A549 (cell line): Measurements from ENCODE around the gene ACOXL. TPM values are rescaled to one million over a fixed set of nuclear protein-coding genes. Genes with fewer than 3 reads are reported as not detected.

Experiments used
- ATAC-seq, 2 experiments: fragments of 200-7000 bp in 1 of 2; fragments of >200 bp in 1 of 2; cut with Nextera tagmentation in 1 of 2; cut with Tn5 transposase in 1 of 2; 3 replicates each; pipeline versions ENCODE4 v1.8.0 to v1.9.1; 2018 to 2020; ENCODE audit warnings: mild to moderate bottlenecking in 1 of 2, moderate library complexity in 1 of 2
- CTCF ChIA-PET: fragments of 300-600 bp; sonication (Branson Sonifier 250); formaldehyde crosslinking; extraction: SDS; loops from one replicate; lab custom pipeline; 2021; ENCODE audit warnings: antibody characterized with exemption, inconsistent platforms; lab: Yijun Ruan, JAX
- POLR2A ChIA-PET: fragments of 350-600 bp; formaldehyde crosslinking; extraction: SDS; loops from one replicate; lab custom pipeline; 2021; ENCODE audit warnings: antibody characterized with exemption, inconsistent platforms; lab: Yijun Ruan, JAX
- DNase-seq, 2 experiments: peaks; one replicate each; pipeline versions ENCODE4 v3.0.0 to v3.0.0-alpha.2; 2011 to 2016; ENCODE audit warnings: low read depth in 1 of 2, low spot score in 1 of 2
- FAIRE-seq: peaks from 2 replicates; lab custom pipeline; 2011; peaks lifted over from hg19 to GRCh38; lab: Jason Lieb, UNC
- H3K27ac ChIP-seq, 2 experiments: fragments of >200 bp; sonication (Bioruptor Twin); formaldehyde crosslinking; 3 replicates each; pipeline ENCODE4 v1.5.1; 2016 to 2017
- H3K4me1 ChIP-seq: fragments of >200 bp; sonication (Bioruptor Twin); formaldehyde crosslinking; 3 replicates; pipeline ENCODE4 v1.6.1; 2016
- H3K4me2 ChIP-seq: fragments of >200 bp; sonication (Bioruptor Twin); formaldehyde crosslinking; 3 replicates; pipeline ENCODE4 v1.6.1; 2016
- H3K4me3 ChIP-seq: fragments of >200 bp; sonication (Bioruptor Twin); formaldehyde crosslinking; 3 replicates; pipeline ENCODE4 v1.5.1; 2016
- H3K9me3 ChIP-seq: fragments of >200 bp; sonication (Bioruptor Twin); formaldehyde crosslinking; 3 replicates; pipeline ENCODE4 v1.6.1; 2016
- ATOH8 ChIP-seq: fragments of 250-450 bp; sonication (Bioruptor Pico); IDR thresholded peaks from 2 replicates; pipeline ENCODE4 v1.5.0; 2020; ENCODE audit warnings: low read depth, mild to moderate bottlenecking, moderate library complexity
- CBX2 ChIP-seq: fragments of 200-600 bp; sonication (generic); IDR thresholded peaks from 2 replicates; pipeline ENCODE4 v1.6.1; 2016; ENCODE audit warnings: low read depth, mild to moderate bottlenecking, borderline replicate concordance
- CTCF ChIP-seq: fragments of >200 bp; sonication (Bioruptor Twin); formaldehyde crosslinking; IDR thresholded peaks from 3 replicates; pipeline ENCODE4 v1.5.1; 2016
- ESRRA ChIP-seq: fragments of 150-350 bp; IDR thresholded peaks from 2 replicates; pipeline ENCODE4 v1.6.1; 2014; ENCODE audit warnings: mild to moderate bottlenecking, low read length, borderline replicate concordance
- FOSB ChIP-seq: fragments of 250-450 bp; sonication (Bioruptor Pico); IDR thresholded peaks from 2 replicates; pipeline ENCODE4 v1.5.0; 2020; ENCODE audit warnings: mild to moderate bottlenecking, moderate library complexity
- HOXB5 ChIP-seq: fragments of 250-450 bp; sonication (Bioruptor Pico); IDR thresholded peaks from 2 replicates; pipeline ENCODE4 v1.5.0; 2020; ENCODE audit warnings: mild to moderate bottlenecking, moderate library complexity
- JUN ChIP-seq, 2 experiments: fragments of >200 bp; sonication (Bioruptor Twin); formaldehyde crosslinking; IDR thresholded peaks; 2 replicates in 1 of 2; 3 replicates in 1 of 2; pipeline ENCODE4 v1.6.1; 2016 to 2017
- KDM1A ChIP-seq: fragments of 200-600 bp; sonication (generic); IDR thresholded peaks from 2 replicates; pipeline ENCODE4 v1.6.1; 2016; ENCODE audit warnings: low read depth, mild to moderate bottlenecking
- MYC ChIP-seq: IDR thresholded peaks from 2 replicates; pipeline ENCODE4 v1.6.1; 2012; ENCODE audit warnings: mild to moderate bottlenecking, inconsistent platforms, low read length, improper control_type of control experiment, borderline replicate concordance
- NR3C1 ChIP-seq: fragments of >200 bp; sonication (Bioruptor Twin); formaldehyde crosslinking; IDR thresholded peaks from 3 replicates; pipeline ENCODE4 v1.6.1; 2017
- PBX3 ChIP-seq: IDR thresholded peaks from 2 replicates; pipeline ENCODE4 v1.6.1; 2012
- RARB ChIP-seq: fragments of 250-450 bp; sonication (Bioruptor Pico); IDR thresholded peaks from 2 replicates; pipeline ENCODE4 v1.8.0; 2021; ENCODE audit warnings: mild to moderate bottlenecking, moderate library complexity
- RCOR1 ChIP-seq: fragments of 150-350 bp; IDR thresholded peaks from 2 replicates; pipeline ENCODE4 v1.6.1; 2014; ENCODE audit warnings: antibody characterized with exemption, low read length, low read depth
- REST ChIP-seq: fragments of 200-600 bp; sonication (generic); IDR thresholded peaks from 2 replicates; pipeline ENCODE4 v1.6.1; 2016; ENCODE audit warnings: antibody characterized with exemption, mild to moderate bottlenecking, moderate library complexity
- RNF2 ChIP-seq: fragments of 200-600 bp; sonication (generic); IDR thresholded peaks from 2 replicates; pipeline ENCODE4 v1.6.1; 2016; ENCODE audit warnings: low read depth, mild to moderate bottlenecking, antibody characterized with exemption, moderate library complexity, borderline replicate concordance
- ZNF302 ChIP-seq: fragments of 250-450 bp; sonication (Bioruptor Pico); IDR thresholded peaks from 2 replicates; pipeline ENCODE4 v1.9.0; 2021; ENCODE audit warnings: inconsistent platforms, mild to moderate bottlenecking, moderate library complexity
- WGBS: methylation state at CpG from one replicate; pipeline ENCODE4 v1.1.6; 2017; ENCODE audit errors: missing lambda C conversion rate; 5-methylcytosine and 5-hydroxymethylcytosine counted together
- polyA plus RNA-seq, 4 experiments: library from polyadenylated mRNA; depleted of rRNA in 3 of 4; stranded (reverse); fragments of >200 nt; fragmentation: RNase III in 1 of 4; extraction: RNeasy Plus Mini Kit Qiagen cat#74134 plus additional on column Dnase treatment in 1 of 4; gene quantifications; 2 replicates in 3 of 4; 3 replicates in 1 of 4; pipeline ENCODE4 v1.2.3, GENCODE V29; 2011 to 2017

Gene ACOXL
- polyA plus RNA-seq, 2 of the 4 experiments (the other 2 are of a cell fraction), result not detected

GRCh38 chr2:110903548-110903947 is 171.2 kb downstream of the ACOXL start (continued):
- TF ChIP-seq PBX3 (no peak), ATOH8 (no peak)
- TF ChIP-seq, all 56 proteins: peak for 0

- no peak for ATAC-seq
- ChIA-PET POLR2A (no interaction called here), CTCF (interaction anchor here (0.7 to 1.8 kb wide), 2 partner anchors 92 to 93 kb away, joined by 3 to 6 read pairs; no protein-coding TSS in a partner anchor)
- no peak for DNase-seq
- TF ChIP-seq RARB (CRISPR knock-in tag) (no peak), RCOR1 (no peak), JUN (IDR thresholded peaks at IDR 0.05) (no peak), KDM1A (no peak), CTCF (no peak), CBX2 (no peak), REST (no peak), ESRRA (no peak), RNF2 (no peak)
- Histone ChIP-seq H3K9me3 (no peaks in the 10 kb centered on the region), H3K4me1 (no peaks in the 10 kb centered on the region), H3K27ac (no peak overlapping the region), H3K4me2 (no peak overlapping the region), H3K4me3 (no peak overlapping the region)
- WGBS, result 43% methylated on average over 5 of the region's 5 CpGs
- FAIRE-seq, result no peak
These were observed 171.9 kb downstream of the ACOXL start for GRCh38 chr2:110904116-110904778.

- ChIA-PET POLR2A (no interaction called here), CTCF (no interaction called here)
- ATAC-seq (no peak), DNase-seq (no peak), FAIRE-seq (no peak)
- no peaks in the 10 kb centered on the region for H3K9me3 ChIP-seq
- H3K4me2 ChIP-seq, result no peak overlapping the region
- no peak overlapping the region for H3K27ac ChIP-seq
- 15% methylated on average over 3 of the region's 3 CpGs for WGBS
- H3K4me1 ChIP-seq, result no peaks in the 10 kb centered on the region
- H3K4me3 ChIP-seq, result no peak overlapping the region
- TF ChIP-seq NR3C1 (no peak), MYC (no peak), FOSB (CRISPR knock-in tag) (no peak), HOXB5 (CRISPR knock-in tag) (no peak), ZNF302 (CRISPR knock-in tag) (no peak)
These were observed 172.4 kb downstream of the ACOXL start for GRCh38 chr2:110904779-110905148.
